ENCODE results near the gene ANKRD53.

Gene ANKRD53

DNA sequence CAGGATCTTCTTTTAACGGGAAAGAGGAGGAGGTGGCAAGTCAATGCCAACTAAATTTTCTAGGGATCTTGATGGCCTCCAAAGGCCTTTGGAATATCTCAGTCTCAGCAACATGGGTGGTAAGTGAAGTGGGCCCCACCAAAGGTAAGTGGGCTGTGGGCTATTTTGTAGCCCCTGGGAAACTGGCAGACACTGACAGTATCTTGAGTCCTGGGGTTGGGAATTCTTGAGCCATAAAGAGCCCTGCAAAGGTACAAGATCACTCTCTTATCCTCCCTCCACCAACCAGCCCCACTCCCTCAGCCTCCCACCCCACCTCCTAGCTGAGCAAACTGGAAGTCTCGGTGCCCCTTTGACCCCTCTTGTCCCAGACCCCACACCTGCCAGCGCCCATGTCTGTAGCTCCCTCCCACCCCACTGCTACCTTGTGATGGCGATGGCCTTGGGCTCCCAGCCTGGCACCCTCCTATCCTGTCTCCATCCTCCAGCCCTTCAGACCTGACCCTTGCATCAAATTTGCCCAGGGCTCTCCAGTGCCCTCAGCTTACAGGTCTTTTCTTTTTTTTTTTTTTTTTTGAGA, 34.2 kb upstream of the ANKRD53 start:
- DNase-seq (ENCODE audit: low read depth): no peak

DNA sequence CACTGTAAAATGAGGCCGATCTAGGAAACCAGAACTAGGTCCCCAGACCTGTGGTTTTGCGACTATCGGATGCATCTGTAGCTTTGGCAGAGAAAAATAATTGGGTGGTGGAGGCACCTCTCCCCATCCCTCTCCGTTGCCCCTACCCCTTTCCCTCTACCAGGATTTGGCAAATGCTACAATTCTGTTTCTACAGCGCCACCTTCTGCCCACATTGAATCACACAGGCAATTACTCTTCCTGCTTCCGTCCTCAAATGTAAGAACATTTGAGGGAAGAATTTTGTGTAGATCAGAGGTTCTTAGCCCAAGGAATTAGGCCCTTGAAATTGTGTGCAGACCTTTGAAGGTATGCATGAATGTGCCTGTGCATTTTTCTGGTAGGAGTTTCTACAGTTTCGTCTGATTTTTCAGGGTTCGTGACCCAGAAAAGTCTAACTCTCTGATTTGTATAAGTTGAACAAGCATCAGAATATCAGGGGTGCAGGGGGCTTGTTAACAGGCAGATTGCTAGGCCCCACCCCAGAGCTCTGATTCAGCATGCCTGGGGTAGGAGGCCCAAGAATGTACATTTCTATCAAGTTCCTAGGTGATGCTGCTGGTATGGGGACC, 31.5 kb upstream of the ANKRD53 start:
- no peak for DNase-seq (ENCODE audit: low read depth)

- DNase-seq (ENCODE audit: low read depth): no peak
These were observed 30.8 kb upstream of the ANKRD53 start for GRCh38 chr2:70947556-70948184.

- DNase-seq (ENCODE audit: low read depth): peak; percentile 39
These were observed 30.0 kb upstream of the ANKRD53 start for GRCh38 chr2:70948337-70949003.

DNA sequence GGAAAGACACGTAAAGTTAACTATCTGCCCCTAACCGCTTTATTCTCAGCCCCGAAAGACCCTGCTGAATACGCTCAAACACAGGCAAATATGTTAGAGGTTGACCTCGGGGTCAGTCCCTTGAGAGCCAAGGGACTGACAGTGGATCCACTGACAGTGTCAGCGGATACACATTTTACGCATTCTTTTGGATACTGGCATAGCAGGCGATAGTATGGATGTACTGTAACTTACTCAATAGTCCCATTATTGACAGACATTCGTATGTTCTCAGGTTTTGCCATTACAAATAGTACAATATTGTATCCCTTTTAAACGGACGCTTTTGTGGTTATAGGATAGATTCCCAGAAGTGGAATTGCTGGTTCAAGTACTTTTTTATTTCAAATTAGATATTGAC, 29.3 kb upstream of the ANKRD53 start:
- DNase-seq (ENCODE audit: low read depth): no peak

DNA sequence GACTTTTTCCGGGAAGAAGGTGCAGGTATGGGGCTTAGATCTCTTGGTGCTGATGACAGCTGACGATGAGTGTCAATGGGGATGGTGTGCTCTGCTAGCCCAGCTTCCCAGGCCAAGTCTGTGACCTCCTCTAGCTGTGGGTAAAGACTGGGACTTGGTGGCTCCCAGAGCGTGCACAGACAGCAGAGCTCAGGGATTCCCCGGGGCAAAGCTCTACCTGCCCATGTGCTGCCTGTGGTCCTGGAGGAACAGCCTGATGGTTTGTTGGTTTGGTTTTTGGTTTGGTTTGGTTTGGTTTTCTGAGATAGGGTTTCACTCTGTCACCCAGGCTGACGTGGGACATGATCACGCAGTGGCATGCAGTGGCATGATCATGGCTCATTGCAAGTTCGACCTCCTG, 23.5 kb upstream of the ANKRD53 start:
- no peak for DNase-seq (ENCODE audit: low read depth)

DNA sequence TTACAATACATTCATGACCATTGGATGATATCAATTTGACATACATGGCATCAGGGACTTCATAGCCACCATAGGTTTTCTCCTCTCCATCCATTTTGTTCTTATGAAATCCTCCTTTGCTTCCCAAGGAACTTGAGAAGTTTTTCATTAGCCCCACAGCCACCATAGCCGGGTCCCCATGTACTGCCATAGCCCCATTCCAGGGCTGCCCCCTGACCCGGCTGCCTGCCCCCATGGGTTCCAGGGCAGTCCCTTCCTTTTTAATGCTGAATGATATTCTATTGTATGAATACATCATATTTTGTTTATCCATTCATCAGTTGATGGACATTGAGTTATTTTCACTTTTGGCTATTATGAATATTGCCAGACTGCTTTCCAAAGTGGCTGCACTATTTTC, 22.3 kb upstream of the ANKRD53 start:
- no peak for DNase-seq (ENCODE audit: low read depth)

GRCh38 chr2:70957798-70958197, 20.6 kb upstream of the ANKRD53 start:
- no peak for DNase-seq (ENCODE audit: low read depth)

- no peak for DNase-seq (ENCODE audit: low read depth)
These were observed 19.7 kb upstream of the ANKRD53 start for GRCh38 chr2:70958759-70959158.

GRCh38 chr2:70959271-70959761, 19.1 kb upstream of the ANKRD53 start:
- DNase-seq (ENCODE audit: low read depth): no peak

GRCh38 chr2:70959851-70960832, 18.3 kb upstream of the ANKRD53 start:
- DNase-seq (ENCODE audit: low read depth): no peak

DNA sequence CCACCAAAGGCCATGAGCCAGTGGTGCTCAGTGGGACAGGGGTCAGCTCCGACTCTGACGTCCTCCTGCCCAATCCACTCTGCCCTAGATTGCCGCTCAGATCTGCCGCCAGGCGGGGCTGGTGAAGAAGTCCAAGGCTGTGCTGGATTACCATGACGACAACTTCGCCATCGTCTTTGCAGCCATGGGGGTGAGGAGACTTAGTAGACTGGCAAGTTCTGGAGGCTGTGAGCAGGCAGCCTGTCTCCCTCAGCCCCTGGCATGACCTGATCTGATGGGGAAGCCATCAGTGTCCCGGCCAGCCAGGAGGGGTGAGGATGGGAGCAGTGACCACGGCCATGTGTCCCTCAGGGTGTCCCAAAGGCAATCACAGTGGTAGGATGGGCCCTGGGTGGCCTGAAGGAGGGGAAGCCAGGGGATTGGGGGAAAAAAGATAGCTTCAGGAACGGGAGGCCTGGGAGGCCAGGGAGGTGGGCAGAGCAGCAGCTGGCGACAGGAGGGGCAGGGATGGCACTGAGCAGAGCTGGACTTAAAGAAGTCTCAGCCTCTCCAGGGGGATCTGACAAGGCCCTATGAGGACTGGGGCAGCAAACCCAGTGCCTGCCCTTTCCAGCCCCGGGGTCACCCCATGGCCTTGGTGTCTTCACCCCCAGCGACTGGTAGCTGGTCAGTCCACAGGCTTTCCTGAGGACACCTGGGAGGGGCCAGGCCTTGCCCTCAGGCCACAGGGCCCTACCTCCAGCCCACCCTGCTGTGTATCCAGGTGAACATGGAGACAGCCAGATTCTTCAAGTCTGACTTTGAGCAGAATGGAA, 17.4 kb upstream of the ANKRD53 start:
- DNase-seq (ENCODE audit: low read depth): no peak

GRCh38 chr2:70961648-70961994, 16.8 kb upstream of the ANKRD53 start:
- DNase-seq (ENCODE audit: low read depth): no peak

GRCh38 chr2:70962211-70962884, 16.1 kb upstream of the ANKRD53 start:
- DNase-seq (ENCODE audit: low read depth): no peak

GRCh38 chr2:70962885-70963878, 15.2 kb upstream of the ANKRD53 start:
- DNase-seq (ENCODE audit: low read depth): no peak

DNA sequence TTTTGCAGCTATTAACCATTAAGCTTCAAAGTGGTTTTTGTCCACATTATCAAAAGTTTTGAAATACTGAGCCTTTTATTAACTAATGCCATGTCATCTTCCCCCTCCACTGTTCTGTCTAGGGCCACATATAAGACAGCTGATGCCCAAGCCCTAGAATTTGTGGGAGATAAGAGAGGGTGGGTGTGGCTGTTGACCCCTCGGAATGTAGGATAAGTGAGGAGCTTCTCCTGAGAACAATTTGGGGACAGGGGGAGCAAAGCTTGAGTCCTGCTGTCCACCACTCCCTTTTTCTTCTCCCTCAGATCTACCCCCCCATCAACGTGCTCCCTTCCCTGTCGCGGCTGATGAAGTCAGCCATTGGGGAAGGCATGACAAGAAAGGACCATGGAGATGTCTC, 14.3 kb upstream of the ANKRD53 start:
- no peak for DNase-seq (ENCODE audit: low read depth)

GRCh38 chr2:70964596-70965386, 13.6 kb upstream of the ANKRD53 start:
- no peak for DNase-seq (ENCODE audit: low read depth)

GRCh38 chr2:70965506-70965905, 12.9 kb upstream of the ANKRD53 start:
- DNase-seq (ENCODE audit: low read depth): no peak

All from HS-27A (cell line).